Right lobe of liver (tissue), 4 donors: Measurements from ENCODE around the gene COL4A3.

Source experiments
- CTCF ChIP-seq, 4 donors: fragments of 200-600 bp in 3 of 4; fragments of 450-650 bp in 1 of 4; IDR thresholded peaks; one replicate each; pipeline versions ENCODE4 v1.5.1 to v1.8.0; 2016 to 2022; ENCODE audit warnings: antibody characterized with exemption in 4 of 4, mild to moderate bottlenecking in 2 of 4
- POLR2A ChIP-seq: fragments of 450-650 bp; IDR thresholded peaks from one replicate; pipeline ENCODE4 v1.6.1; 2017; ENCODE audit warnings: antibody characterized with exemption, mild to moderate bottlenecking
- donor health status: DM: no; HTN: no; CAD: no.
- donor health status: DM: no; HTN: no; CAD: no.
- donor health status: DM: no; HTN: yes; CAD: no.

DNA sequence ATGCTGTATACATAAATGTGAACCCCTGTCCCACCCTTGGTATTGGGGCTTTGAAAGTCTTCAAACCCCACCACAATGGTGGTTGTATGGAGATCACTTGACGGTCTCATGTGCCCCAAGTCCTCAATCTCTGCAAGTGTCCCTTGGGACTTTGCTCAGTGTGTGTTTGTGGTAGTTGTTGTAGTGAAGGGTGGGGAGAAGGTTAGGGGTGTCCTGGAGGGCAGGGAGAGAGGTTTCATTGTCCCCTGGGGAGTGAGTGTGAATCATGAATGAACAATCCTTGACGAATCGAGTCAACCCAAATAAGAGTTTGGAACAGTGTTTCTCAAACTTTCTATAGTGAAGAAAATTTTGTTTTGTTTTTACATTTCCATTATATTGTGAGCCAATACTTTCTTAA is 28.1 kb downstream of the COL4A3 start:
- TF ChIP-seq CTCF (IDR thresholded peaks at IDR 0.05) (no peak), POLR2A (no peak)
